K562 (cell line): Measurements from ENCODE around the gene NEURL4. TPM values are rescaled to one million over a fixed set of nuclear protein-coding genes. Genes with fewer than 3 reads are reported as not detected.

Source experiments
- BRD9 ChIP-seq: fragments of 450-650 bp; IDR thresholded peaks from 2 replicates; pipeline ENCODE4 v1.6.1; 2018; ENCODE audit warnings: low read depth; ENCODE audit not compliant: partially characterized antibody
- NFIC ChIP-seq: fragments of 450-650 bp; IDR thresholded peaks from 2 replicates; pipeline ENCODE4 v1.6.1; 2017; ENCODE audit warnings: mild to moderate bottlenecking, inconsistent platforms
- SRSF7 ChIP-seq: fragments of 200-400 bp; formaldehyde crosslinking; optimal IDR thresholded peaks from 2 replicates; pipeline ENCODE3; 2017; ENCODE audit warnings: mild to moderate bottlenecking, low read depth, low read length
- TCF7 ChIP-seq: sonication (generic); IDR thresholded peaks from 2 replicates; pipeline ENCODE4 v1.6.1; 2016; ENCODE audit warnings: antibody characterized with exemption, borderline replicate concordance
- TEAD1 ChIP-seq, 2 experiments: fragments of 450-650 bp in 1 of 2; sonication (generic) in 1 of 2; formaldehyde crosslinking; IDR thresholded peaks; 2 replicates each; pipeline versions ENCODE4 v1.4.0 to v1.8.0; 2020 to 2022; ENCODE audit warnings: mild to moderate bottlenecking in 2 of 2, missing genetic modification reagents in 1 of 2
- ZC3H4 ChIP-seq: sonication (generic); formaldehyde crosslinking; IDR thresholded peaks from 2 replicates; pipeline ENCODE4 v1.9.0; 2021; ENCODE audit warnings: missing genetic modification reagents, borderline replicate concordance
- polyA plus RNA-seq, 8 experiments: library from polyadenylated mRNA; depleted of rRNA in 4 of 8; stranded (reverse) in 5 of 8; unstranded in 3 of 8; fragments of >200 nt; fragmentation: Nextera tagmentation in 2 of 8; fragmentation: Illumina TruSeq in 1 of 8; extraction: Ambion mirVana in 2 of 8; extraction: Trizol in 1 of 8; gene quantifications; 2 replicates each; pipeline versions ENCODE4 v1.2.1 to v1.2.3, GENCODE V29; 2011 to 2014; ENCODE audit warnings: inconsistent platforms in 1 of 8, missing spikeins in 1 of 8
- total RNA-seq, 7 experiments: library from RNA; depleted of rRNA in 6 of 7; stranded (reverse); fragments of >200 nt in 6 of 7; fragmentation: Illumina TruSeq in 2 of 7; extraction: Trizol in 2 of 7; gene quantifications; 2 replicates each; pipeline versions ENCODE4 v1.2.1 to v1.2.3, GENCODE V29; 2011 to 2021; ENCODE audit warnings: low replicate concordance in 1 of 7
- TF ChIP-seq, protein P1 (sequence below): fragments of 250-450 bp; sonication (Bioruptor Pico); IDR thresholded peaks from 2 replicates; pipeline ENCODE4 v1.5.0; 2021
- TF ChIP-seq, protein P2 (sequence below): fragments of 250-450 bp; sonication (Bioruptor Pico); IDR thresholded peaks from 2 replicates; pipeline ENCODE4 v1.8.0; 2021; ENCODE audit warnings: mild to moderate bottlenecking, moderate library complexity
- TF ChIP-seq, protein P3 (sequence below): fragments of 250-450 bp; sonication (Bioruptor Pico); IDR thresholded peaks from 2 replicates; pipeline ENCODE4 v1.8.0; 2022; ENCODE audit warnings: inconsistent platforms, mild to moderate bottlenecking, moderate library complexity, borderline replicate concordance
- TF ChIP-seq, protein P4 (sequence below): conservative IDR thresholded peaks from 2 replicates; pipeline ENCODE4 v1.6.1; 2011; ENCODE audit warnings: low read depth, mild to moderate bottlenecking, low read length; ENCODE audit not compliant: control insufficient read depth
- TF ChIP-seq, protein P5 (sequence below): fragments of 250-450 bp; sonication (Bioruptor Pico); IDR thresholded peaks from 2 replicates; pipeline ENCODE4 v1.6.1; 2021; ENCODE audit warnings: mild to moderate bottlenecking
- TF ChIP-seq, protein P6 (sequence below): fragments of 250-450 bp; sonication (Bioruptor Pico); IDR thresholded peaks from 2 replicates; pipeline ENCODE4 v1.4.0; 2020; ENCODE audit warnings: mild to moderate bottlenecking
- TF ChIP-seq, protein P7 (sequence below): fragments of 250-450 bp; sonication (Bioruptor Pico); IDR thresholded peaks from 2 replicates; pipeline ENCODE4 v1.5.0; 2021; ENCODE audit warnings: mild to moderate bottlenecking, moderate library complexity
- TF ChIP-seq, protein P8 (sequence below): fragments of 450-650 bp; formaldehyde crosslinking; IDR thresholded peaks from 2 replicates; pipeline ENCODE4 v1.4.0; 2020; ENCODE audit warnings: mild to moderate bottlenecking, moderate library complexity

NEURL4 gene
- total and polyA plus RNA-seq, 9 of the 15 experiments (the other 6 are each of a cell fraction or from before 2014, with no cell fraction given), result 0.08 to 37.4 (median 11.5) TPM

DNA sequence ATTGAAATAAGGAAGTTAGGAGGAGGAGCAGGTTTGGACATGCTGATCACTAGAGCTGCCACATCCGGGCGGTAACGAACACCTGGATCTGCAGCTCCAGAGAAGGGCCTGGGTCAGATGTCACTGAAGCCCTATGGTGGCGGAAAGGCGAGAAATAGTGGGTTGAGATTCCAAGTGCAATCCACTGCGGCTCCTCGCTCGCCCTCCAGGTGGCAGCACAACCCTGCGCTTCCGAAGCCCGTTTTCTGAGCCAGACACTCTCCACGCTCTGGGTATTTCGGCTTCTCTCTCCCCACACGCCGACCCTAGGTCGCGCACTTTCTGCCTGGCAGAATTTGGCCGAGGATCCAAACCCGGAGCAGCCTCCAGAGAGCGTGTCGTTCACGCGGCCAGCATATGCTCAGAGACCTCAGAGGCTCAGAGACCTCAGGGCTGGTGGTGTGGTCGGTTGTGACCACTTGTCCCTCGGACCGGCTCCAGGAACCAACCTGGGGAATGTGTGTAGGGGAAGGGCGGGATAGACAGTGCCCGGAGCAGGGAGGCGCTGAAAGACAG lies 48.5 kb downstream of the NEURL4 start (continued):
- peak; percentile 58 for TF ChIP-seq NFIC
- TF ChIP-seq, protein P1, sequence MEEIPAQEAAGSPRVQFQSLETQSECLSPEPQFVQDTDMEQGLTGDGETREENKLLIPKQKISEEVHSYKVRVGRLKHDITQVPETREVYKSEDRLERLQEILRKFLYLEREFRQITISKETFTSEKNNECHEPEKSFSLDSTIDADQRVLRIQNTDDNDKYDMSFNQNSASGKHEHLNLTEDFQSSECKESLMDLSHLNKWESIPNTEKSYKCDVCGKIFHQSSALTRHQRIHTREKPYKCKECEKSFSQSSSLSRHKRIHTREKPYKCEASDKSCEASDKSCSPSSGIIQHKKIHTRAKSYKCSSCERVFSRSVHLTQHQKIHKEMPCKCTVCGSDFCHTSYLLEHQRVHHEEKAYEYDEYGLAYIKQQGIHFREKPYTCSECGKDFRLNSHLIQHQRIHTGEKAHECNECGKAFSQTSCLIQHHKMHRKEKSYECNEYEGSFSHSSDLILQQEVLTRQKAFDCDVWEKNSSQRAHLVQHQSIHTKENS (CRISPR knock-in tag), result no peak
- TF ChIP-seq, protein P2, sequence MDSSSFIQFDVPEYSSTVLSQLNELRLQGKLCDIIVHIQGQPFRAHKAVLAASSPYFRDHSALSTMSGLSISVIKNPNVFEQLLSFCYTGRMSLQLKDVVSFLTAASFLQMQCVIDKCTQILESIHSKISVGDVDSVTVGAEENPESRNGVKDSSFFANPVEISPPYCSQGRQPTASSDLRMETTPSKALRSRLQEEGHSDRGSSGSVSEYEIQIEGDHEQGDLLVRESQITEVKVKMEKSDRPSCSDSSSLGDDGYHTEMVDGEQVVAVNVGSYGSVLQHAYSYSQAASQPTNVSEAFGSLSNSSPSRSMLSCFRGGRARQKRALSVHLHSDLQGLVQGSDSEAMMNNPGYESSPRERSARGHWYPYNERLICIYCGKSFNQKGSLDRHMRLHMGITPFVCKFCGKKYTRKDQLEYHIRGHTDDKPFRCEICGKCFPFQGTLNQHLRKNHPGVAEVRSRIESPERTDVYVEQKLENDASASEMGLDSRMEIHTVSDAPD (CRISPR knock-in tag), result no peak
- TF ChIP-seq, protein P3, sequence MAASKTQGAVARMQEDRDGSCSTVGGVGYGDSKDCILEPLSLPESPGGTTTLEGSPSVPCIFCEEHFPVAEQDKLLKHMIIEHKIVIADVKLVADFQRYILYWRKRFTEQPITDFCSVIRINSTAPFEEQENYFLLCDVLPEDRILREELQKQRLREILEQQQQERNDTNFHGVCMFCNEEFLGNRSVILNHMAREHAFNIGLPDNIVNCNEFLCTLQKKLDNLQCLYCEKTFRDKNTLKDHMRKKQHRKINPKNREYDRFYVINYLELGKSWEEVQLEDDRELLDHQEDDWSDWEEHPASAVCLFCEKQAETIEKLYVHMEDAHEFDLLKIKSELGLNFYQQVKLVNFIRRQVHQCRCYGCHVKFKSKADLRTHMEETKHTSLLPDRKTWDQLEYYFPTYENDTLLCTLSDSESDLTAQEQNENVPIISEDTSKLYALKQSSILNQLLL, result no peak
- TF ChIP-seq TEAD1 (CRISPR knock-in tag; IDR thresholded peaks at IDR 0.05), result peak in 1 of 2 experiments; percentile 88; a peak in 1 of 4 replicates
- no peak for TF ChIP-seq SRSF7
- TF ChIP-seq TCF7, result no peak
- no peak for TF ChIP-seq BRD9
- TF ChIP-seq, protein P4, sequence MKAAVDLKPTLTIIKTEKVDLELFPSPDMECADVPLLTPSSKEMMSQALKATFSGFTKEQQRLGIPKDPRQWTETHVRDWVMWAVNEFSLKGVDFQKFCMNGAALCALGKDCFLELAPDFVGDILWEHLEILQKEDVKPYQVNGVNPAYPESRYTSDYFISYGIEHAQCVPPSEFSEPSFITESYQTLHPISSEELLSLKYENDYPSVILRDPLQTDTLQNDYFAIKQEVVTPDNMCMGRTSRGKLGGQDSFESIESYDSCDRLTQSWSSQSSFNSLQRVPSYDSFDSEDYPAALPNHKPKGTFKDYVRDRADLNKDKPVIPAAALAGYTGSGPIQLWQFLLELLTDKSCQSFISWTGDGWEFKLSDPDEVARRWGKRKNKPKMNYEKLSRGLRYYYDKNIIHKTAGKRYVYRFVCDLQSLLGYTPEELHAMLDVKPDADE, result peak; percentile 49; the same call in 1 of the 2 replicates
- no peak for TF ChIP-seq ZC3H4 (CRISPR knock-in tag)
- TF ChIP-seq, protein P5, sequence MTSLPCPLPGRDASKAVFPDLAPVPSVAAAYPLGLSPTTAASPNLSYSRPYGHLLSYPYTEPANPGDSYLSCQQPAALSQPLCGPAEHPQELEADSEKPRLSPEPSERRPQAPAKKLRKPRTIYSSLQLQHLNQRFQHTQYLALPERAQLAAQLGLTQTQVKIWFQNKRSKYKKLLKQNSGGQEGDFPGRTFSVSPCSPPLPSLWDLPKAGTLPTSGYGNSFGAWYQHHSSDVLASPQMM (CRISPR knock-in tag), result no peak
- TF ChIP-seq, protein P6, sequence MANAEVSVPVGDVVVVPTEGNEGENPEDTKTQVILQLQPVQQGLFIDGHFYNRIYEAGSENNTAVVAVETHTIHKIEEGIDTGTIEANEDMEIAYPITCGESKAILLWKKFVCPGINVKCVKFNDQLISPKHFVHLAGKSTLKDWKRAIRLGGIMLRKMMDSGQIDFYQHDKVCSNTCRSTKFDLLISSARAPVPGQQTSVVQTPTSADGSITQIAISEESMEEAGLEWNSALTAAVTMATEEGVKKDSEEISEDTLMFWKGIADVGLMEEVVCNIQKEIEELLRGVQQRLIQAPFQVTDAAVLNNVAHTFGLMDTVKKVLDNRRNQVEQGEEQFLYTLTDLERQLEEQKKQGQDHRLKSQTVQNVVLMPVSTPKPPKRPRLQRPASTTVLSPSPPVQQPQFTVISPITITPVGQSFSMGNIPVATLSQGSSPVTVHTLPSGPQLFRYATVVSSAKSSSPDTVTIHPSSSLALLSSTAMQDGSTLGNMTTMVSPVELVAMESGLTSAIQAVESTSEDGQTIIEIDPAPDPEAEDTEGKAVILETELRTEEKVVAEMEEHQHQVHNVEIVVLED (CRISPR knock-in tag), result no peak
- TF ChIP-seq, protein P7, sequence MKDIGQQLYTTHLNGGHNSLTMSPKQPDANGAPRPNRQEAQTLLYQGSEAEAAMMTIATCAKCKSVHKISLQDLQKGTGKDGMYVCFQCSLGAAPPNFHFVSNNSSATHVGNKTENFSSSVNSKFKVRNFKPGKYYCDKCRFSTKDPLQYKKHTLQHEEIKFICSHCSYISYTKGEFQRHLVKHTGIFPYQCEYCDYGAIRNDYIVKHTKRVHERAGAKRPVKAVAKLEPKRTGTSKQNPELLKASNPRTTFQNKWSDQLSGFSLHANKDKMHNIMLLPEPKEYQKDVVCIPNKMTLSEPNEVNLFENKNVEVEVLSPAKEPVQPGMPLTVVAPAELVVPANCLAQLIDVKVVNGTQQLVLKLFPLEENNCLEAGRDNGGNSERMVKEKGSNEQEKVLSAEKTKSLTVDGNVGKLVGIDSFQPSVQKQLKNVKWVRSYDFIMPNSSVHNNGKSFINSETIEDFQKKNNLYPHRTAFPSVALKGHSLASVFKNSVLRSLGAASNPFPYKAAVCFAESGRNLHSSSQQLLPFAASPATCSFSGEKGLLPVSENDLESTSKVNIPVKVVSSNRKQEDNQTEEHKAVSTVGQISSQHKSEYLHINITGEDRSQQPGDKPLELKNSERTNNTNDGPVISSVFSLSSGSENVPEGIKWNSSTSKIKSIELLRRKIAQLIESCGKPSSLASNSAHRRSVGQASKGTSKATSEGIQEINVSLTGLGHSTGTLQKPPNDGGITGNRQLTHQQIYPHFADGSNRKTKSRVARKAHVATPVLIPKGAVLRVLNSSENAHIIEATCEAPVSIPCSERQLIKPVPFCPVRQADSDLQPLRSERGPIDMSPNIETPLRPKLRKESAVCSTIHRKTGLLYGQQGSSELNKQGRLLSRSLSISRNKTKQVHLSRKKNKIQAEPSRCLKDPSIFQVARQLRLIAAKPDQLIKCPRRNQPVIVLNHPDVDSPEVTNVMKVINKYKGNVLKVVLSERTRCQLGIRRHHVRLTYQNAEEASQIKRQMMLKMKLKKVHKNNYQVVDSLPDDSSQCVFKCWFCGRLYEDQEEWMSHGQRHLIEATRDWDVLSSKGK (CRISPR knock-in tag), result no peak
- TF ChIP-seq, protein P8, sequence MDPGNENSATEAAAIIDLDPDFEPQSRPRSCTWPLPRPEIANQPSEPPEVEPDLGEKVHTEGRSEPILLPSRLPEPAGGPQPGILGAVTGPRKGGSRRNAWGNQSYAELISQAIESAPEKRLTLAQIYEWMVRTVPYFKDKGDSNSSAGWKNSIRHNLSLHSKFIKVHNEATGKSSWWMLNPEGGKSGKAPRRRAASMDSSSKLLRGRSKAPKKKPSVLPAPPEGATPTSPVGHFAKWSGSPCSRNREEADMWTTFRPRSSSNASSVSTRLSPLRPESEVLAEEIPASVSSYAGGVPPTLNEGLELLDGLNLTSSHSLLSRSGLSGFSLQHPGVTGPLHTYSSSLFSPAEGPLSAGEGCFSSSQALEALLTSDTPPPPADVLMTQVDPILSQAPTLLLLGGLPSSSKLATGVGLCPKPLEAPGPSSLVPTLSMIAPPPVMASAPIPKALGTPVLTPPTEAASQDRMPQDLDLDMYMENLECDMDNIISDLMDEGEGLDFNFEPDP (CRISPR knock-in tag), result no peak
